HG02970 (cell line): ENCODE results near the gene HSPA1A.
A peak's percentile ranks its signal among the peaks of the same experiment; 100 is the strongest.
"Not testable (repeated sequence)": the region's sequence is repeated elsewhere in the genome, so short reads cannot be mapped to it uniquely, and the experiment has no call there.

Experiments used
- ATAC-seq: cut with Tn5 transposase; IDR thresholded peaks from one replicate; pipeline ENCODE4 v1.9.1; 2021; ENCODE audit warnings: mild to moderate bottlenecking, moderate library complexity, moderate number of reproducible peaks; ENCODE audit not compliant: unreplicated experiment, low FRiP score

HSPA1A gene

GRCh38 chr6:31780507-31781243 is 34.7 kb upstream of the HSPA1A start:
- ATAC-seq: no peak

- no peak for ATAC-seq
Observed at GRCh38 chr6:31781244-31782125, 33.9 kb upstream of the HSPA1A start.

- ATAC-seq: no peak
Observed at GRCh38 chr6:31782126-31782855, 33.1 kb upstream of the HSPA1A start.

GRCh38 chr6:31784098-31784925 is 31.0 kb upstream of the HSPA1A start:
- ATAC-seq: no peak

GRCh38 chr6:31785475-31785874 is 29.9 kb upstream of the HSPA1A start:
- ATAC-seq: no peak

GRCh38 chr6:31791324-31792089 is 23.8 kb upstream of the HSPA1A start:
- no peak for ATAC-seq

GRCh38 chr6:31792090-31792374 is 23.3 kb upstream of the HSPA1A start:
- no peak for ATAC-seq

GRCh38 chr6:31792761-31793171 is 22.6 kb upstream of the HSPA1A start:
- no peak for ATAC-seq

- ATAC-seq: not testable (repeated sequence)
Observed at GRCh38 chr6:31793927-31794245, 21.5 kb upstream of the HSPA1A start.

- ATAC-seq: no peak
Observed at GRCh38 chr6:31794294-31794865, 21.0 kb upstream of the HSPA1A start.

- no peak for ATAC-seq
Observed at GRCh38 chr6:31794866-31795615, 20.3 kb upstream of the HSPA1A start.

- ATAC-seq: peak; percentile 77
Observed at GRCh38 chr6:31795616-31796298, 19.6 kb upstream of the HSPA1A start, which contains the start of gene VARS1. Gene VARS1, minus strand, starts transcription at chr6:31795752. Its CDS starts 535 bp downstream, at chr6:31795217.

GRCh38 chr6:31796993-31797385 is 18.4 kb upstream of the HSPA1A start:
- no peak for ATAC-seq

- no peak for ATAC-seq
Observed at GRCh38 chr6:31797588-31797987, 17.8 kb upstream of the HSPA1A start.

- ATAC-seq: no peak
Observed at GRCh38 chr6:31799781-31800180, 15.6 kb upstream of the HSPA1A start.

GRCh38 chr6:31801031-31801927 is 14.1 kb upstream of the HSPA1A start:
- not testable (repeated sequence) for ATAC-seq

GRCh38 chr6:31805939-31806469 is 9.3 kb upstream of the HSPA1A start:
- peak; percentile 21 for ATAC-seq
